GM12878 (cell line): ENCODE results near the gene PTX4. TPM values are rescaled to one million over a fixed set of nuclear protein-coding genes. Genes with fewer than 3 reads are reported as not detected.

Experiments
- ATAC-seq: fragments of 200-7000 bp; cut with Tn5 transposase; 3 replicates; pipeline ENCODE4 v1.9.1; 2020; ENCODE audit warnings: mild to moderate bottlenecking, moderate library complexity
- BruUV-seq: library from RNA; stranded (reverse); fragments of 400-500 nt; replicated peaks from 2 replicates; lab custom pipeline; 2021; lab: Mats Ljungman, UMichigan
- CTCF ChIA-PET: fragments of 300-600 bp; sonication (Branson Sonifier 250); formaldehyde crosslinking; extraction: SDS; loops from one replicate; lab custom pipeline; 2021; ENCODE audit warnings: inconsistent platforms; lab: Yijun Ruan, JAX
- POLR2A ChIA-PET: fragments of 350-600 bp; formaldehyde crosslinking; extraction: SDS; loops from one replicate; lab custom pipeline; 2021; ENCODE audit warnings: inconsistent platforms; lab: Charles Lee
- RAD21 ChIA-PET: fragments of 300-600 bp; sonication (Branson Sonifier 250); formaldehyde crosslinking; loops from one replicate; lab custom pipeline; 2023; ENCODE audit warnings: antibody characterized with exemption; ENCODE audit not compliant: unreplicated experiment; lab: Charles Lee
- SMC1A ChIA-PET: fragments of 300-600 bp; sonication (Branson Sonifier 250); formaldehyde crosslinking; loops from one replicate; lab custom pipeline; 2023; ENCODE audit not compliant: unreplicated experiment, uncharacterized antibody; lab: Charles Lee
- DNase-seq: peaks from one replicate; pipeline ENCODE4 v3.0.0-alpha.2; 2011; ENCODE audit warnings: low read depth, low spot score
- FAIRE-seq: peaks from 3 replicates; lab custom pipeline; 2011; peaks lifted over from hg19 to GRCh38; lab: Jason Lieb, UNC
- H2AFZ ChIP-seq: 2 replicates; pipeline ENCODE4 v1.6.0; 2011; ENCODE audit warnings: low read depth, low read length, control low read depth; ENCODE audit not compliant: control insufficient read depth
- H3K27ac ChIP-seq: 2 replicates; pipeline ENCODE4 v1.5.1; 2011; ENCODE audit warnings: control low read depth; ENCODE audit not compliant: control insufficient read depth, insufficient read depth
- H3K27me3 ChIP-seq, 2 experiments: replicated peaks in 1 of 2; 2 replicates each; pipeline versions ENCODE4 v1.6.0 to v1.6.1; 2011; ENCODE audit warnings: low read length in 1 of 2; ENCODE audit not compliant: control insufficient read depth in 2 of 2, insufficient read depth in 2 of 2
- H3K36me3 ChIP-seq, 2 experiments: 2 replicates each; pipeline ENCODE4 v1.5.1; 2011; ENCODE audit warnings: low read length in 1 of 2; ENCODE audit not compliant: control insufficient read depth in 2 of 2, insufficient read depth in 2 of 2
- H3K4me1 ChIP-seq: 2 replicates; pipeline ENCODE4 v1.6.1; 2011; ENCODE audit warnings: mild to moderate bottlenecking, low read length, moderate library complexity, mixed read lengths; ENCODE audit not compliant: control insufficient read depth, insufficient read depth
- H3K4me2 ChIP-seq: 2 replicates; pipeline ENCODE4 v1.6.0; 2011; ENCODE audit warnings: control low read depth; ENCODE audit not compliant: control insufficient read depth, insufficient read depth
- H3K4me3 ChIP-seq: fragments of 200-600 bp; sonication (generic); 2 replicates; pipeline ENCODE4 v1.5.1; 2016
- H3K79me2 ChIP-seq: 2 replicates; pipeline ENCODE4 v1.6.0; 2011; ENCODE audit warnings: low read length; ENCODE audit not compliant: control insufficient read depth, insufficient read depth
- H3K9ac ChIP-seq: 2 replicates; pipeline ENCODE4 v1.8.0; 2011; ENCODE audit warnings: low read length, control low read depth, mixed read lengths; ENCODE audit not compliant: control insufficient read depth, insufficient read depth
- H3K9me3 ChIP-seq: replicated peaks from 3 replicates; pipeline ENCODE4 v1.5.1; 2011; ENCODE audit warnings: mild to moderate bottlenecking, low read length; ENCODE audit not compliant: control insufficient read depth, insufficient read depth
- H4K20me1 ChIP-seq: 2 replicates; pipeline ENCODE4 v1.6.0; 2011; ENCODE audit not compliant: control insufficient read depth, insufficient read depth
- BCLAF1 ChIP-seq: fragments of 450-650 bp; IDR thresholded peaks from 2 replicates; pipeline ENCODE4 v1.6.1; 2017; ENCODE audit warnings: antibody characterized with exemption, mild to moderate bottlenecking, moderate library complexity
- BHLHE40 ChIP-seq, 2 experiments: fragments of 450-650 bp in 1 of 2; IDR thresholded peaks; 2 replicates each; pipeline ENCODE4 v1.6.1; 2011 to 2017; ENCODE audit warnings: low read depth in 2 of 2, borderline replicate concordance in 1 of 2, improper control_type of control experiment in 1 of 2, low read length in 1 of 2, mild to moderate bottlenecking in 1 of 2
- CHD4 ChIP-seq: fragments of 200-600 bp; sonication (generic); IDR thresholded peaks from 2 replicates; pipeline ENCODE4 v1.6.1; 2016; ENCODE audit warnings: mild to moderate bottlenecking
- CREM ChIP-seq: IDR thresholded peaks from 2 replicates; pipeline ENCODE4 v1.6.1; 2014; ENCODE audit warnings: antibody characterized with exemption, low read depth
- HCFC1 ChIP-seq: fragments of 150-350 bp; IDR thresholded peaks from 2 replicates; pipeline ENCODE4 v1.6.1; 2014; ENCODE audit warnings: low read length
- IRF5 ChIP-seq: fragments of 450-650 bp; IDR thresholded peaks from 2 replicates; pipeline ENCODE4 v1.6.1; 2017; ENCODE audit warnings: borderline replicate concordance
- LARP7 ChIP-seq: fragments of 450-650 bp; IDR thresholded peaks from 2 replicates; pipeline ENCODE4 v1.6.1; 2017; ENCODE audit warnings: mild to moderate bottlenecking
- NBN ChIP-seq: fragments of 450-650 bp; IDR thresholded peaks from 2 replicates; pipeline ENCODE4 v1.6.1; 2016
- WGBS: methylation state at CpG from one replicate; pipeline ENCODE4 v1.1.6; 2016; ENCODE audit warnings: low lambda C conversion rate; ENCODE audit not compliant: insufficient replicate concordance, insufficient coverage; ENCODE audit errors: missing lambda C conversion rate; 5-methylcytosine and 5-hydroxymethylcytosine counted together
- in situ Hi-C: fragments of 300-500 bp; cut with MboI; formaldehyde crosslinking; loops from 9 replicates; pipeline ENCODE4 v1.14.3; 2018; ENCODE audit warnings: mixed read lengths
- intact Hi-C: fragments of 100-400 bp; cut with micrococcal nuclease; formaldehyde crosslinking; loops from one replicate; pipeline ENCODE4 v1.14.2; 2022; ENCODE audit not compliant: unreplicated experiment
- polyA plus RNA-seq, 11 experiments: library from polyadenylated mRNA; depleted of rRNA in 4 of 11; unstranded in 6 of 11; stranded (reverse) in 5 of 11; fragments of >200 nt; fragmentation: Nextera tagmentation in 4 of 11; fragmentation: Illumina TruSeq in 1 of 11; extraction: Ambion mirVana in 4 of 11; extraction: Trizol in 1 of 11; gene quantifications; 1 replicate in 1 of 11; 2 replicates in 10 of 11; pipeline versions ENCODE4 v1.2.1 to v1.2.3, GENCODE V29; 2011 to 2016; ENCODE audit warnings: inconsistent platforms in 2 of 11, missing spikeins in 2 of 11, low read depth in 1 of 11
- total RNA-seq, 4 experiments: library from RNA; depleted of rRNA in 3 of 4; stranded (reverse); fragments of >200 nt in 3 of 4; fragmentation: Illumina TruSeq in 1 of 4; extraction: Trizol in 1 of 4; gene quantifications; 2 replicates each; pipeline versions ENCODE4 v1.2.1 to v1.2.3, GENCODE V29; 2013 to 2021
- TF ChIP-seq, protein P1 (sequence below): fragments of 450-650 bp; formaldehyde crosslinking; IDR thresholded peaks from 2 replicates; pipeline ENCODE4 v1.4.0; 2022; ENCODE audit warnings: mild to moderate bottlenecking, moderate library complexity

PTX4 gene
- total and polyA plus RNA-seq, 10 of the 15 experiments (the other 5 are each of a cell fraction or from before 2014, with no cell fraction given), result not detected

DNA sequence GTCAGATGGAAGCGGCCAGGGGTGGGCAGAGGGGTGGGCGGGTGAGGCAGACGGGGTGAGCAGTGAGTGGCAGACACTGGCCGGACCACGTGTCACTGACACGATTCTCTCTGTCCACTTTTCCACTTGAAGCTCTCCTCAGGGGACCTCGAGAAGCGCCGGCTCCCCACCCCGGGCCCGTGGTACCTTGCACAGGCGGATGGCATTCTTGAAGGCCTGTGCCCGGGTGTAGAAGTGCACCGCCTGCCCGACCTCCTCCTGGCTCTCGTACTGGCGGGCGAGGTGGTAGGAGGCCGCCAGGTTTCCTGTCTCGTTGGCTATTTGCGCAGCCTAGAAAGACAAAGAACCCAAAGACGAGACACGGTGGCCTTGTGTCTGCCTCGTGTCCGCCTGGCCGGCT is 35.6 kb upstream of the PTX4 start:
- H3K9ac ChIP-seq, result no peak overlapping the region
- SMC1A ChIA-PET, result no interaction called here
- H3K4me3 ChIP-seq, result no peak overlapping the region
- RAD21 ChIA-PET, result no interaction called here
- DNase-seq (no peak), FAIRE-seq (no peak), ATAC-seq (no peak)
- H3K27ac ChIP-seq, result no peak overlapping the region
- H2AFZ ChIP-seq, result no peak overlapping the region
- no peaks in the 10 kb centered on the region for H3K4me1 ChIP-seq
- POLR2A ChIA-PET, result interaction anchor here (0.5 kb wide), 1 partner anchor 66 kb away, joined by 3 read pairs; no protein-coding TSS in a partner anchor
- intact Hi-C loops, result no loop called here
- no peaks in the 10 kb centered on the region for H4K20me1 ChIP-seq
- 61% methylated on average over 25 of the region's 26 CpGs for WGBS
- H3K36me3 ChIP-seq, result no peaks in the 10 kb centered on the region
- H3K79me2 ChIP-seq, result no peaks in the 10 kb centered on the region
- H3K27me3 ChIP-seq, result no peaks in the 10 kb centered on the region
- in situ Hi-C loops, result no loop called here
- no TSS peak for BruUV-seq
- CTCF ChIA-PET, result no interaction called here
- TF ChIP-seq, protein P1, sequence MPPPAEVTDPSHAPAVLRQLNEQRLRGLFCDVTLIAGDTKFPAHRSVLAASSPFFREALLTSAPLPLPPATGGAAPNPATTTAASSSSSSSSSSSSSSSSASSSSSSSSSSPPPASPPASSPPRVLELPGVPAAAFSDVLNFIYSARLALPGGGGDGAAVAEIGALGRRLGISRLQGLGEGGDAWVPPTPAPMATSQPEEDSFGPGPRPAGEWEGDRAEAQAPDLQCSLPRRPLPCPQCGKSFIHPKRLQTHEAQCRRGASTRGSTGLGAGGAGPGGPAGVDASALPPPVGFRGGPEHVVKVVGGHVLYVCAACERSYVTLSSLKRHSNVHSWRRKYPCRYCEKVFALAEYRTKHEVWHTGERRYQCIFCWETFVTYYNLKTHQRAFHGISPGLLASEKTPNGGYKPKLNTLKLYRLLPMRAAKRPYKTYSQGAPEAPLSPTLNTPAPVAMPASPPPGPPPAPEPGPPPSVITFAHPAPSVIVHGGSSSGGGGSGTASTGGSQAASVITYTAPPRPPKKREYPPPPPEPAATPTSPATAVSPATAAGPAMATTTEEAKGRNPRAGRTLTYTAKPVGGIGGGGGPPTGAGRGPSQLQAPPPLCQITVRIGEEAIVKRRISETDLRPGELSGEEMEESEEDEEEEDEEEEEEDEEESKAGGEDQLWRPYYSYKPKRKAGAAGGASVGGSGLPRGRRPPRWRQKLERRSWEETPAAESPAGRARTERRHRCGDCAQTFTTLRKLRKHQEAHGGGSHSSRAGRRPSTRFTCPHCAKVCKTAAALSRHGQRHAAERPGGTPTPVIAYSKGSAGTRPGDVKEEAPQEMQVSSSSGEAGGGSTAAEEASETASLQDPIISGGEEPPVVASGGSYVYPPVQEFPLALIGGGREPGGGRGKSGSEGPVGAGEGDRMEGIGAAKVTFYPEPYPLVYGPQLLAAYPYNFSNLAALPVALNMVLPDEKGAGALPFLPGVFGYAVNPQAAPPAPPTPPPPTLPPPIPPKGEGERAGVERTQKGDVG (CRISPR knock-in tag), result no peak
- TF ChIP-seq CREM, result no peak
- TF ChIP-seq HCFC1, result no peak
- TF ChIP-seq CHD4, result no peak
- no peak for TF ChIP-seq IRF5
- TF ChIP-seq NBN, result no peak
- no peak for TF ChIP-seq LARP7
- no peak for TF ChIP-seq BCLAF1
- no peak for TF ChIP-seq BHLHE40 (IDR thresholded peaks at IDR 0.05; ENCODE audit: borderline replicate concordance in 1 of 2, low read depth in 2 of 2, low read length in 1 of 2)
- H3K4me2 ChIP-seq, result no peak overlapping the region
- no peaks in the 10 kb centered on the region for H3K9me3 ChIP-seq
